GM19043 (cell line): Measurements from ENCODE around the gene MTRF1L.
"Not testable (repeated sequence)": the region's sequence is repeated elsewhere in the genome, so short reads cannot be mapped to it uniquely, and the experiment has no call there.

Experiments used
- ATAC-seq: cut with Tn5 transposase; IDR thresholded peaks from one replicate; pipeline ENCODE4 v1.9.1; 2021; ENCODE audit warnings: low read depth; ENCODE audit not compliant: unreplicated experiment

The MTRF1L gene

DNA sequence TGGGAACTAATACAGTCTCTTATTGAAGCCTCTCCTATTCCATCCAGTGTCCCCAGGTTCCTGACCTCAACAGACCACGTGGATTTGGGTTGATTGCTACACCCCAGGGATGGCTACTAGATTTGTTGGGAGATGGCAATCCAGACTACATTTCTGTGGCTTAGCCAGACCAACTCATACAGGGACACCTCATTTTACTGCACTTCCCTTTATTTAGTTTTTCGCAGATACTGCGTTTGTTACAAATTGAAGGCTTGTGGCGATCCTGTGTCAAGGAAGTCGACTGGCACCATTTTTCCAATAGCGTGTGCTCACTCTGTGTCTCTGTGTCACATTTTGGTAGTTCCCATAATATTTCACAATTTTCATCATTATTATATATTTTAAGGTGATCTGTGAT lies 10.3 kb upstream of the MTRF1L start:
- no peak for ATAC-seq

DNA sequence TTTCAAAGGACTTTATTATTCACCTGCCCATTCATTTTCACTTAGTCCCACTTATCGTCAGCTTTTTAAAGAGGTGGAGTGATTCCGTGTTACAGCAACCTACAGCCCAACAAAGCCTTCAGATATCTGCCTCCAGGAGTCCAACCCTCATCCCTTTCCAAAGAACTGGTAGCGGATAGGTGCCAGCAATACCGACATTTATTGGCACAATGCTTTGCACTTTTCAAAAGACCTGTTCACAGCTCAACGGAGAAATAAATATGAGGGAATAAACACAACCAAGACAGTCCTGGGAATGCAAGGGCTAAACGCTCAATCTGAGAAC lies 819 bp upstream of the MTRF1L start:
- ATAC-seq: peak; percentile 1

DNA sequence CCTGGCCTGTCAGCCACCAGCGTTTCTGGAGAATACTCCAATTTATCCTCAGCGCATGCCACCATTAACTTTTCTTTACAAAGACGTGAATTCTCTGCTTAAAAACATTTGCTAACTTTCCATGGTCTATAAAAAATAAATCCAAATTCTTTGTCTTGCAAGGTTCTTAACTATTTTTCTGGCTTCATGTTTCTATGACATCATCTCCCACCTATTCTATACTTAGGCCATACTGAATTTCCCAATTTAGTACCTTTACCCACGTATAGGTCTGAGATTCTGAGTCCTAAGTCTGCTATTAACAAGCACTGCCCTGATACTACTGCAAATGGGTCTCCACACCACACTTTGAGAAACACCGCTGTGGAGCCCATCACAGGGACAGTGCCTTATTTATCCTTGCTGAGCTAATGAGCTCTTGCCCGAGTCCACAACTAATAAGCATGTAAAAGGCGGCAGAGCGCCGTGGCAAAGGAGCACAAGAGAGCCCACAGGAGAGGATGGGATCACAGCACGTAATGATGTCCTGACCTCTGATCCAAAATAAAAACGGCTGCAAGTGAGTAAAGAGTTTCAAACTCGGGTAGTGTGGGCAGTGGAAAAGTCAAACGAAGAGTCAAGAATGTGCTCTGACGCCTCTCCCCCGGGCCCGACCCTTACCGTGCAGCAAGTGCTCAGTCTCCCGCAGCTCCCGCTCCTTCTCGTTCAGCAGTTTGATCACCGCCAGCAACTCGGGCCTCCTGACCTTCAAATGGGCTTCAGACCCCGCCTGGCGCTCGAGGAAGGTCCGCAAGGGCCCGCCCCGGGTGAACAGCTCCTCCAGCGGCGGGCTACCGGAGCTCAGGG lies 519 bp downstream of the MTRF1L start:
- peak; percentile 11 for ATAC-seq

DNA sequence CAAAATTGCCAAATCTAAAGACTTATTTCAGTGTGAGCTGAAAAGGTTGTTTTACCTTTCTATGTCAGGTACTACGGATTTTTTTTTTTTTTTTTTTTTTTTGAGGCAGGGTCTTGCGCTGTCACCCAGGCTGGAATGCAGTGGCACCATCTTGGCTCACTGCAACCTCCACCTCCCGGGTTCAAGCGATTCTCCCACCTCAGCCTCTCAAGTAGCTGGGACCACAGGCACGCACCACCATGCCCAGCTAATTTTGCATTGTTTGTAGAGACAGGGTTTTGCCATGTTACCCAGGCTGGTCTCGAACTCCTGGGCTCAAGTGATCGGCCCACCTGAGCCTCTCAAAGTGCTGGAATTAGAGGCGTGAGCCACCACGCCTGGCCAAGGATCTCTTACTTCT lies 1.7 kb downstream of the MTRF1L start:
- not testable (repeated sequence) for ATAC-seq

DNA sequence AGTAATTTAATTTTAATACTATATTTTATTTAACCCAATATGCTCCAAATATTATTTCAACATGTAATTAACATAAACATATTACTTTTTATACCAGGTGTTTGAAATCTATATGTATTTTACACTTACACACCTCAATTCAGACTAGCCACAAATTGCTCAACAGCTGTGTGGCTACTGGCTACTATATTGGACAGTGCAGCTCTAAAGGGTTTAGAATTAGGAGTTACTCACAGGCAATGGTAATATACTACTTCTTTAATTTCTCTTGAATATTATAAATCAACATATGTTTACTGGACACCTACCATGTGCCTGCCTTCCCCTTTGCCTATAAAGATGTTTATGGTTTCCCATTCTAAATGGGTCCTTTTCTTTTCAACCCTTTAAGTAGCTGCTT lies 2.3 kb downstream of the MTRF1L start:
- ATAC-seq: no peak

DNA sequence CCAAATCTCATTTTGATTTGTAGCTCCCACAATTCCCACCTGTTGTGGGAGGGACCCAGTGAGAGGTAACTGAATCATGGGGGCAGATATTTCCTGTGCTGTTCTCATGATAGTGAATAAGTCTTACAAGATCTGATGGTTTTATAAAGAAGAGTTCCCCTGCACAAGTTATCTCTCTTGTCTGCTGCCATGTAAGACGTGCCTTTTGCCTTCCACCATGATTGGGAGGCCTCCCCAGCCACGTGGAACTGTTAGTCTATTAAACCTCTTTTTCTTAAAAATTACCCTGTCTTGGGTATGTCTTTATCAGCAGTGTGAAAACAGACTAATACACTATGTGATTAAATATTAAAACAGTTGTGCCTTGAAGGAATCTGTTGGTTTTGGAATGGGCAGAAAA lies 3.0 kb downstream of the MTRF1L start:
- ATAC-seq: not testable (repeated sequence)

DNA sequence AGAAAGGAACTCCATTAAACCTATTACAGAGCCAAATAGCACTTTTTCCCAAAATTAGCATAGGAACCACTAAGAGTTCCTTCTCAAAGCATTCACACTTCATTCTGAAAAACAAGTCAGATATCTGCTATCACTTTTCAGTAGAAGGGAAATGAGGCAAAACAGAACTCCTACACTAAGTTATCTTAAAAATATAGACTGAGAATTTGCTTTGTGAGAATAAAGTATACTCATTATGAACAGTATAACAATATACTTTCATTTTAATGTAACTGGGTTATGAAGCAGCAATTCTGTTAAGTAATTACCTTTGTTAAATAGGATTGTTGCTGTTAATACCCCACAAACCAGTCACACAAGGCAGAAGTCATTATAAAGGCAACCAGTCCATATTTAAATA lies 8.7 kb downstream of the MTRF1L start:
- ATAC-seq: no peak

DNA sequence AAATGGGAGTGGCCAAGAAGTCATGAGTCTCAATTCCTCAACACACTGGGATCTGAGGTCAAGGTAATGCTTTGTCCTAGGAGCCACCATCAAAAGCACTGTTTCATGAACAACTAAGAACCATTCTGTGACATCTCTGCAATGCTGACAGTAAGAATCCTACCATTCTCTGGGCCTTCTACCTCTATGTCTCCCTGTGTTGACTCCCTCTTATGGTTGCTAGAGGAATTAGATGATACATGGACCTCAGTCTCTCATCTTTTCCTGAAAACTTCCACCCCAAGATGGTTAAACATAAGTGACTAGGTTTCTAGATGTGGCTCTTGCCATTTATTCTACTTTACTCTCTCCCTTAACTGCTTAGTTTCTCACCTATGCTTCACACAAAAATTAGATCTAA lies 9.1 kb downstream of the MTRF1L start:
- ATAC-seq: no peak

DNA sequence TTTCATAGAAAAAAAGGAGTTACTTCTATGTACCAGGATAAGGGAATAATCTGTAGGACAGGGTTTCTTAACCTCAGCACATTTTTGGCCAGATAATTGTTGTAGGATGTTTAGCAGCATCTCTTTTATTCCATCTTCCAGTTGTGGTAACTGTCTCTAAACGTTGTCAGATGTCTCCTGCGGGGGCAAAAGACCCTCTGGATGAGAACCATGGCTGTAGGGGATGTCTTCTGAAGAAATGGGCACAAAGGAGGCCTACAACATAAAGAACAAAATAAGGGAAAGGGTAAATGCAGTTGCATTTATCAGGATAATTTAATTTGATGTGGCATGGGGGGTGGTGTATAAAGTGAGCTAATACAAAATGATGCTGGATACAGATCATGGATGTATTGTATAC lies 15.5 kb downstream of the MTRF1L start:
- no peak for ATAC-seq

DNA sequence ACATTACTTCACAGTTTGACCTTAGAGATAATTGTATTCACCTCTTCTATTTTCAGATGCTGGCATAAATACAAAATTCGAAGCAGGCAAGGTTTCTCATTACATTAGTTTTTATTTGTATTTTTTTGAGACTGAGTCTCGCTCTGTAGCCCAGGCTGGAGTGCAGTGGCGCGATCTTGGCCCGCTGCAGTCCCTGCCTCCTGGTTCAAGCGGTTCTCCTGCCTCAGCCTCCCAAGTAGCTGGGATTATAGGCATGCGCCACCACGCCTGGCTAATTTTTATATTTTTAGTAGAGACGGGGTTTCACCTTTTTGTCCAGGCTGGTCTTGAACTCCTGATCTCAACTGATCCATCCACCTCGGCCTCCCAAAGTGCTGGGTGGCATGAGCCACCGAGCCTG lies 17.2 kb downstream of the MTRF1L start:
- ATAC-seq: not testable (repeated sequence)

DNA sequence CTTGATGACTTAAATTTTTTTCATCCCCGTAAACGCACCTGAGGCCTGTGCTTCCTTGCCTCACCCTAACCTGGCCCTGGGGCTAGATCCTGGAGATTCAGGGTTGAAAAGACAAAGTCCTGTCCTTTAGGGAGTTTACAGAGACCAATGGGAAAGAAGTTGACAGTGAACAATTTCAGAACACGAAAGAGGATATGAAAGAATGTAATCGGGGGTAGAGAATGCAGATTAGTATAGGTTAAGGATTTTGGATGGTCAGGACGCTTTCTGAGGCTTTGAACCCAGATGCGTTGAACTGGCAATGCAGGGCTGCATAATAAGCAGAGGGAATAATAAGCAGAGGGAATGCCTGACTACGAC lies 18.0 kb downstream of the MTRF1L start:
- peak; percentile 27 for ATAC-seq

DNA sequence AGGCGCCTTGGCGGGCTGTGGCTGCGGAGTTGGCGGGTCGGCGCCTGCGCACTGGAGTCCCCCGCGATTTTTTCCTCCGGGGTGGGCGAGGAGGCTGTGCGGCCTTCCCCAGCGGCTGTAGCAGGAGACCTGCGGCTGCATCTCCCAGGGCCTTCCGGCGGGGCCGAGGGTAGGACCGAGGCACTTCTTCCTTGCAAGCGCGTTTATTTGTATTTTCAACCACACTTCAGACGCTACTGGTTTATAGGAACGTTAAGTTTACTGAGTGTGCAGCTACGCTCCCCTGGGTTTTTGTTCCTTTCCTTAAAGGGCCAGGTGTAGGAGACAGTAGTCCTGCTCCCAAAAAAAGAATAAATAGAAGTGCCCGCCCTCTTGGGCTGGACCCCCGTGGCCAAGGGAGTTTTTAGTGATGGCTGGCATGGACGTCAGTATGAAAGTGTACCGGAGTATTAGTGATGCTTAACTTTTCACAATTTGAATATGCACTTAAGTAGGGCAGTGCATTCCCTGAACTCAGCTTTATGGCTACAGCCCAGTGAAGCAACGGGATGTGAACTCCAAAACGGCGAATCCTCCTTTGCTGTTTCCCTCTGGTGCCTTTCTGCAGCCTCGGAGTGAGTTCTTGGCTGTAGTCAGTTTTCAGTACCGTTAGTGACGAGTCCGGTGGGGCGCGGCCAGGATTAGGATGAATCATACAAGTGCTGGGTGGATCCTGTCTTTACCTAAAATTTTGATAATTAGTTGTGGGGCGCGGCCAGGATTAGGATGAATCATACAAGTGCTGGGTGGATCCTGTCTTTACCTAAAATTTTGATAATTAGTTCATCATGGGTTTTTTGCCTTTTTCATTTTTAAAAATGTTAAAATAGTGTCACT lies 18.6 kb downstream of the MTRF1L start:
- ATAC-seq: peak; percentile 13

DNA sequence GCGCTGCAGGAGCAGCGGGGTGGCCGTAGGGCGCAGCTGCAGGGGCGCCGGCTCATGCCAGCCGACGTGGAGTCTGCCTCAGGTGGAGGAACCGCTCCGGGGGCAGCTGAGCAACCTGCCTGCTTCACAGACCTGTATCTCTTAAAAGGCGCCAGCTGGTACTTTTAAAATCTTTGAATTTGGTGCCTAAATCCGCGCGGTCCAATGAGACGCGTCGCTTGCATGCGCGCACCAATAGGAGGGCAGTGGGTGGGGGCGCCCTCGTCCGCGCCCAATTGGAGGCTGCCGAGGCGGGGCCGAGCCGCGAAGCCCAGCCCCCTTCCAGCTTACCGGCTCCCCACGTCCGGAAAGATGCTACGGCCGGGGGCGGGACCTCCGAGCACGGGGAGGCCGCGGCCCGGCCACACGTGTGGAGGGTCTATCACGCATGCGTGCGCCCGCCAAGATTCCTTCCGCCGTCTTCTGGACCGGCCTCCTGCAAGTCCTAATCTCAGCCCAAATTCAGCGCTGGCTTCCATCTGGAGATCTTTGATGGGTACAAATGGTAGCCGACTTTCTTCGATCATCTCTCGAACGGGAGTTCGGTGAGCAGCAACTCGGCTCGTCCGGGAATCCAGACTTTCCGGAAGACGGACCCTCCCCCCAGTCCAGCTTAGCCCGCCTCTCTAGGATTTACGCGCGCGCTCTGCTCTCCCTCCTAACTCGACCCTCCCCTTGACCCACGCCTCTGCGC lies 19.4 kb downstream of the MTRF1L start, which contains the start of gene FBXO5:
Gene FBXO5 (minus strand): TSS at position 138 of the 733 bp plus-strand sequence. CDS start 82 bp downstream, at position 56.
- peak; percentile 77 for ATAC-seq

DNA sequence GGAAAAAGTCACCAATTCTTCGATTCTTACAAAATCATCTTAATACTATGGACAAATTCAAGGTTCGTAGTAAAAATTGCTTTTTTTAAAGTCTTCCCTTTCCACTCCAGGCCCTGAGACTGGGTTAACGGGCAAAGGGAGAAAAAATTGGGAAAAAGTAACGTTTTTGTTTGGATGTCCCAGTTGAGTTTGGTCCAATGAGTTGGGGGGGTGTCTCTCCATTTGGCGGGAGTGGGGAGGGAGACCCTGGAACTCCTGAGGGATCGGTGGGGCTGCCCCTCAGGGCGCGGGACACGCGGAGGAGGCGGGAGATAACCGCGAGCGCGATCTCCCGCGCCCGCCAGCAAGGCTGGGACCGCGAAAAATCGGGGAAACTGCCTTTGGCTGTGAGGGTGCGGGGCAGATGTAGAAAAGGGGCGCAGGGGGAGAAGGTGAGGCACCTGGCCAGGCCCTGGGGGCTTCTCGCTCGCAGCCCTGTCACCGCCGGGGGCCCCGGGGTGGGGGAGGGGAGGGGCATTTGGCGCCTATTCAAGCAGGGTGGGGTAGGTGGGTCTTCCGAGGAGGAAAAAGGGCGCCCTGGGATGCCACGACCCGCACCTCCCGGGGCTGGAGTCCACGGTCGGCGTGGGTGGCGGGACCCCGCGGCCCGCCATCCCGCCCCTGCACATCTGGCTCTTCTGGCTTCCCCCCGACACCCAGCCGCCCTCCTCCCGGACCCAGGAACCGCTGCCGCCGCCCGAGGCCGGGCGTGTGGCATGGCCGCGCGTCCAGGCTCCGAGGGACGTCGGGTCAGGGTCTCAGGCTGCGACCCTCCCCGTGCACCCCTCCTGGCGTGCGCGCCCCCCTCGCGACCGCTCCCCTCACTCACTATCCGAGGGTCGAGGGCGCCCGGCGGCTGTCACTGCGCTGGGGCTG lies 20.3 kb downstream of the MTRF1L start:
- ATAC-seq: no peak

DNA sequence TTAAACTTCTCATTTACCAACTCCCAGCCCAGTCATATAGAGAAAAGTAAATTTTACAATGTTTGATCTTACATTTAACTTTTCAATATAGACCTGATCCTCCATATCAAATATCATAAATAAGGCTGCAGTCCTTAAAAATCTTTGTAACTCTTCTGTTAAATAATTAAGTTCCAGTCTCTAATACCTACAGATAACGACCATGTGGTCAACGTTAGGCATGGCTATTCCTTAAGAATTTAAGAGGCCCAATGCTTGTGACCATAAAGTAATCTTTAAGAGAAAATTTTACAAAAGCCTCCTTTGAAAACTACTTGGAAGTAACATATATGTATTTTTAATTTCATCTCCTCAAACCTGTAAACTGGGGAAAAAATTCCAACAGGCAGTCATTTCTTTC lies 21.3 kb downstream of the MTRF1L start:
- no peak for ATAC-seq

DNA sequence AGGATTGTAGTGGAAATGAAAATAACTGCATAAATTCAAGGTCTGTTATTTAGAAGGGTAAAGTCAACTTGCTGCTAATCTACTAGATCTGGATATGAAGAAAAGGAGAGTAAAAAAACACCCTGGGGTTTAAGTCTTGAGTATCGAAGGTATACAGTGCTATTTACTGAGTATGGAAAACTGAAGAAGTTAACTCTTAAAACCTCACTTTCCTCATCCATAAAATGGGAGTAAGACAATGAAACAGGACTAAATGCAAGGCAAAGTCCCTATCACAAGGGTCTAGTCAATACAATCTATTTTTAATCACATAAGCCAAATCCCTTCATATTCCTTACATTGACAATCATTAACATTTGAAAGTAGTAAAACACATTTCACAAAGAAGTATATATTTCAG lies 21.9 kb downstream of the MTRF1L start:
- no peak for ATAC-seq

DNA sequence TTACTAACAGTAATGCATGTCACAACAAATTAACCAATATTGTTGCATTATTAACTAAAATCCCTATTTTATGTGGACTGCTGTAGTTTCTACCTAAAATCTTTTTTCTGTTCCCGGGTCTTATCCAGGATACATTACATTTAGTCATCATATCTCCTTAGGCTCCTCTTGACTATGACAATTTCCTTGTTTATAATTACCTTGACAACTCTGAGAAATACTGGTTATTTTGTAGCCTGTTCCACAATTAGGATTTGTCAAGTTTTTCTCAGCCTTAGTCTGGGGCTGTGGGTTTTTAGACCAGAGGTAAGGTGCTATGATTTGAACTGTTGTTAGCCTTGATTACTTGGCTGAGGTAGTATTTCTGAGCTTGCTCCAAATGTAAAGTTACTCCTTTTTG lies 23.4 kb downstream of the MTRF1L start:
- ATAC-seq: no peak

DNA sequence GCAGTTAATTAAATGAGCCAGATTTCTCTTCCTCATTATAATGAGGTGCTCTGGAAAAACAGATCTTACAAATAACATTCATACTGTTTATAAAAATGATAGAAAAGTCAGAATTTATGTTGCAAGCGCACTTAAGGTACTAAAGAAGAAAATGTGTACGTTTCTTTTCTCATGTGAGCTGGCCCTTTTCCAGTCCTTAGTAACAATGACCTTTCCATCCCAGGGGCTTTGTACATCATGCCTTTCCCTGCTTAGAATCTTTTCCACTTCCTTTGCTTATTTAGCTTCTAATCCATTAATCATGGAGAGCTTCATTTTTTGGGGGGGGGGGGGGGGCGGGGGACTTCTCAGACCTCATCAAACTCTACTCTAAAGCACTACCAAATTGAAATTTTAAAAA lies 24.5 kb downstream of the MTRF1L start:
- no peak for ATAC-seq

DNA sequence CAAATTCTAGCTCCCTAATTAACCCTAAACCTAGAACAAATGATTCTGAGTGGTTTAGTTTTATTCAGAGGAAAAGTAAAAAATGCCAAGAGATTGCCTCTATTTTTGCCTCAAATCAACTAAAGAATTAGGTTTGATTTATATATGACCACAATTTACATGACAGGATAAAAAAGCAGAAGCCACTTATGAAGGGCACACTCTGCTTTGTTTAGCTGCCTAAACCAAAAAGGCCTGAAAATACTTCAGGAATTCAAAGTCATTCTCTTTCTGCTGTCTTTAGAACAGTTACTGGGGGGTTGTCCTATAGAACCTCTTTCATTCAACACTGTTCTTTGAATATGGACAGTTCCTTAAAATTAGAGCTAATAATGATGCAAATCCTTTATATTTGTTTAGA lies 25.0 kb downstream of the MTRF1L start:
- ATAC-seq: no peak

DNA sequence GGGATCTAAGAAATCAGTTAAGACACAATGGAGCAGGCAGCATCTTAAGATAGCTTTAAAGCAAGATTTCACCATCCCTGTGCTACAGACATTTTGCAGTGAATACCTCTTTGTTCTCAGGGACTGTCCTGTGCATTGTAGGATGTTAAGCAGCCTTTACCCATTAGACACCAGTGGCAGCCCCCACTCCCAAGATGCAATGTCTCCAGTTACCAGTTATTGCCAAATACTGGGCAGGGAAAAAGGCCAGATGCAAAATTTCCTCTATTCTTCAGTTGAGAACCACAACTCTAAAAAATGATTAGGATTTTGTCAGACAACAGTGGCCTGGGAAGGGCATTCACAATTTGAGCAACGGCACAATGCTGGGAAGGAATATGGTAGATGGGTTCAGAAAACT lies 25.8 kb downstream of the MTRF1L start:
- no peak for ATAC-seq
